D721Med (cell line): ENCODE results near the gene MSH3.

Source experiments
- DNase-seq: peaks from one replicate; pipeline ENCODE4 v3.0.0; 2011; ENCODE audit warnings: low spot score; ENCODE audit not compliant: insufficient read length
- FAIRE-seq: peaks from 2 replicates; lab custom pipeline; 2011; peaks lifted over from hg19 to GRCh38; lab: Jason Lieb, UNC
- TF ChIP-seq, protein P1 (sequence below): IDR thresholded peaks from 2 replicates; pipeline ENCODE4 v1.5.1; 2012; ENCODE audit warnings: mild to moderate bottlenecking, control low read depth; ENCODE audit not compliant: insufficient read depth; ENCODE audit errors: missing control alignments

The MSH3 gene

GRCh38 chr5:80668016-80668969 lies 13.8 kb downstream of the MSH3 start:
- DNase-seq: no peak
- TF ChIP-seq, protein P1, sequence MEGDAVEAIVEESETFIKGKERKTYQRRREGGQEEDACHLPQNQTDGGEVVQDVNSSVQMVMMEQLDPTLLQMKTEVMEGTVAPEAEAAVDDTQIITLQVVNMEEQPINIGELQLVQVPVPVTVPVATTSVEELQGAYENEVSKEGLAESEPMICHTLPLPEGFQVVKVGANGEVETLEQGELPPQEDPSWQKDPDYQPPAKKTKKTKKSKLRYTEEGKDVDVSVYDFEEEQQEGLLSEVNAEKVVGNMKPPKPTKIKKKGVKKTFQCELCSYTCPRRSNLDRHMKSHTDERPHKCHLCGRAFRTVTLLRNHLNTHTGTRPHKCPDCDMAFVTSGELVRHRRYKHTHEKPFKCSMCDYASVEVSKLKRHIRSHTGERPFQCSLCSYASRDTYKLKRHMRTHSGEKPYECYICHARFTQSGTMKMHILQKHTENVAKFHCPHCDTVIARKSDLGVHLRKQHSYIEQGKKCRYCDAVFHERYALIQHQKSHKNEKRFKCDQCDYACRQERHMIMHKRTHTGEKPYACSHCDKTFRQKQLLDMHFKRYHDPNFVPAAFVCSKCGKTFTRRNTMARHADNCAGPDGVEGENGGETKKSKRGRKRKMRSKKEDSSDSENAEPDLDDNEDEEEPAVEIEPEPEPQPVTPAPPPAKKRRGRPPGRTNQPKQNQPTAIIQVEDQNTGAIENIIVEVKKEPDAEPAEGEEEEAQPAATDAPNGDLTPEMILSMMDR: no peak
- FAIRE-seq: no peak

DNA sequence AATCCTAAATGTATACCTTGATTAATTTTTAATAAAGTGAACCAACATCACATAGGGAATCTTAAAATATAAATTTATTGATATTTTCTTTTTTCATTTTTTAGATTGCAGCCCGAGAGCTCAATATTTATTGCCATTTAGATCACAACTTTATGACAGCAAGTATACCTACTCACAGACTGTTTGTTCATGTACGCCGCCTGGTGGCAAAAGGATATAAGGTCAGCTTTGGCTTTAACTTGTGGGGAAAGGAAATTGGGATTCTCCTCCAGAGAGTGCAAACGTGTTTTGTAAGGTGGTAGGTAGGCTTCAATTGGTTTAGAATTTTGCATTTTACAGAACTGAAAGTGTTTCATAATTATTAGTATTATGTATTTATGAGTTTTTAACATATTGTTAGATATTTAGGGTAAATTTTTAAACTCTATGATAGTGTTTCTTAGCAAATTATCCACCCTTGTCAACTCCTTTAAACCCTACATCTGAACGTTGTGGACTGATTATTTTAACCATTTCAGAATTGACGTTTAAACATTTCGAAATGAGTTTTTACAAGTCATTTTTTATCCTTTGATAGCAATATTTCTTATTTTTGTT lies 17.8 kb downstream of the MSH3 start:
- peak; percentile 37 for DNase-seq
- FAIRE-seq: peak; percentile 88
- TF ChIP-seq, protein P1: peak; percentile 91

DNA sequence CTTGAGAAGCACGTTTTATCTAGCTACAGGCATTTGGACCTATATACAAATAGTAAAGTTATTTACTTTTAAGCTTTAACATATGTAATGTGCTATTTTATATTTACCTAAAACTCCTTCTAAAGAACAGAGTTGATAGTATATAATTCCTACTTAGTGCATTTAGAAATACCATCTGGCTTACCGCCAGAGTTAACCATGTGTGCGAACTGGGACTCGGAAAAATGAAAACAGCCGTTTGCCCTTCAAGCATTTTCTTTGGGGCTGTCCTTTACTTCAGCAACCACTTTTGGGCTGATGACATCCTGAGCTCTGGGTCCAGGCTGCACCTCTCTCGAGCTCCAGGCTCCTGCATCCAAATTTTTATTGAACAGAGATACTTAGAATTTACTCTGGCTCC lies 22.3 kb downstream of the MSH3 start:
- DNase-seq: no peak
- TF ChIP-seq, protein P1: no peak
- FAIRE-seq: no peak

- TF ChIP-seq, protein P1: peak; percentile 54
- no peak for DNase-seq
- FAIRE-seq: no peak
Observed at GRCh38 chr5:80686757-80687156, 32.3 kb downstream of the MSH3 start.

GRCh38 chr5:80688648-80689420 lies 34.4 kb downstream of the MSH3 start:
- DNase-seq (no peak), FAIRE-seq (no peak)
- TF ChIP-seq, protein P1: no peak

- TF ChIP-seq, protein P1: no peak
- FAIRE-seq (no peak), DNase-seq (no peak)
Observed at GRCh38 chr5:80689627-80690026, 35.2 kb downstream of the MSH3 start.
